GM23338 (cell line): ENCODE results near the gene CTNND2. TPM values are rescaled to one million over a fixed set of nuclear protein-coding genes. Genes with fewer than 3 reads are reported as not detected.

ENCODE experiments used
- ATAC-seq: fragments of 200-7000 bp; cut with Tn5 transposase; 3 replicates; pipeline ENCODE4 v1.9.1; 2020
- DNase-seq: peaks from one replicate; pipeline ENCODE4 v3.0.0-alpha.2; 2015; ENCODE audit warnings: low spot score
- H2AFZ ChIP-seq: fragments of 200-600 bp; sonication (generic); 2 replicates; pipeline ENCODE4 v1.8.0; 2016; ENCODE audit warnings: antibody characterized with exemption, mild to moderate bottlenecking, moderate library complexity
- H3F3A ChIP-seq: fragments of 200-600 bp; sonication (generic); replicated peaks from 2 replicates; pipeline ENCODE4 v1.8.0; 2017; ENCODE audit warnings: antibody characterized with exemption, mixed run types, low read depth
- H3K27ac ChIP-seq: fragments of 200-600 bp; sonication (generic); 2 replicates; pipeline ENCODE4 v1.6.1; 2016; ENCODE audit warnings: low read depth
- H3K27me3 ChIP-seq: fragments of 200-600 bp; sonication (generic); 2 replicates; pipeline ENCODE4 v1.8.0; 2016; ENCODE audit warnings: mild to moderate bottlenecking, mixed run types, moderate library complexity; ENCODE audit not compliant: insufficient read depth
- H3K36me3 ChIP-seq: fragments of 200-600 bp; sonication (generic); 2 replicates; pipeline ENCODE4 v1.8.0; 2016; ENCODE audit warnings: mild to moderate bottlenecking; ENCODE audit not compliant: insufficient read depth
- H3K4me1 ChIP-seq: fragments of 200-600 bp; sonication (generic); 2 replicates; pipeline ENCODE4 v1.8.0; 2016; ENCODE audit warnings: mild to moderate bottlenecking, moderate library complexity; ENCODE audit not compliant: insufficient read depth
- H3K4me2 ChIP-seq: fragments of 200-600 bp; sonication (generic); 2 replicates; pipeline ENCODE4 v1.7.1; 2017; ENCODE audit warnings: mixed run types
- H3K4me3 ChIP-seq: fragments of 200-600 bp; sonication (generic); 2 replicates; pipeline ENCODE4 v1.6.1; 2016; ENCODE audit warnings: mixed run types
- H3K79me2 ChIP-seq: fragments of 200-600 bp; sonication (generic); replicated peaks from 2 replicates; pipeline ENCODE4 v1.8.0; 2017; ENCODE audit warnings: mild to moderate bottlenecking; ENCODE audit not compliant: insufficient read depth
- H3K9me2 ChIP-seq: fragments of 200-600 bp; sonication (generic); 2 replicates; pipeline ENCODE4 v1.8.0; 2017; ENCODE audit not compliant: insufficient read depth
- H4K20me1 ChIP-seq: fragments of 200-600 bp; sonication (generic); replicated peaks from 2 replicates; pipeline ENCODE4 v1.8.0; 2017; ENCODE audit warnings: mild to moderate bottlenecking; ENCODE audit not compliant: insufficient read depth
- H3K27ac Mint-ChIP-seq: 2 replicates; pipeline ENCODE4 v1.8.0; 2020; ENCODE audit warnings: inconsistent platforms, mild to moderate bottlenecking, moderate library complexity, mixed read lengths
- H3K27me3 Mint-ChIP-seq: 3 replicates; pipeline ENCODE4 v1.8.0; 2022; ENCODE audit warnings: low read depth, mild to moderate bottlenecking, moderate library complexity, mixed read lengths, inconsistent platforms; ENCODE audit not compliant: insufficient read depth, poor library complexity
- H3K36me3 Mint-ChIP-seq: 3 replicates; pipeline ENCODE4 v1.8.0; 2021; ENCODE audit warnings: low read depth, mild to moderate bottlenecking, inconsistent platforms, moderate library complexity, mixed read lengths
- H3K4me1 Mint-ChIP-seq: 3 replicates; pipeline ENCODE4 v1.8.0; 2020; ENCODE audit warnings: mild to moderate bottlenecking, inconsistent platforms, mixed read lengths
- H3K4me3 Mint-ChIP-seq: 3 replicates; pipeline ENCODE4 v1.8.0; 2021; ENCODE audit warnings: moderate library complexity, mild to moderate bottlenecking, inconsistent platforms, mixed read lengths
- H3K9me3 Mint-ChIP-seq: 3 replicates; pipeline ENCODE4 v1.8.0; 2020; ENCODE audit warnings: moderate library complexity, mild to moderate bottlenecking, inconsistent platforms, mixed read lengths
- CREB1 ChIP-seq: fragments of 250-450 bp; sonication (Bioruptor Pico); IDR thresholded peaks from 2 replicates; pipeline ENCODE4 v1.5.0; 2020; ENCODE audit warnings: low read depth, mild to moderate bottlenecking, moderate library complexity
- ETS1 ChIP-seq: IDR thresholded peaks from 2 replicates; pipeline ENCODE4 v1.6.1; 2016; ENCODE audit warnings: antibody characterized with exemption
- EZH2 ChIP-seq: fragments of 200-600 bp; sonication (generic); IDR thresholded peaks from one replicate; pipeline ENCODE4 v1.8.0; 2017; ENCODE audit warnings: antibody characterized with exemption, mild to moderate bottlenecking, low read depth; ENCODE audit not compliant: unreplicated experiment
- JUNB ChIP-seq: IDR thresholded peaks from one replicate; pipeline ENCODE4 v1.6.1; 2016; ENCODE audit warnings: antibody characterized with exemption; ENCODE audit not compliant: unreplicated experiment
- POLR2AphosphoS5 ChIP-seq: IDR thresholded peaks from 2 replicates; pipeline ENCODE4 v1.6.1; 2016; ENCODE audit warnings: antibody characterized with exemption, low read depth
- REST ChIP-seq: IDR thresholded peaks from one replicate; pipeline ENCODE4 v1.6.1; 2018; ENCODE audit warnings: antibody characterized with exemption; ENCODE audit not compliant: unreplicated experiment
- STAT1 ChIP-seq: IDR thresholded peaks from one replicate; pipeline ENCODE4 v1.6.1; 2016; ENCODE audit warnings: antibody characterized with exemption; ENCODE audit not compliant: unreplicated experiment
- ZNF114 ChIP-seq: fragments of 250-450 bp; sonication (Bioruptor Pico); IDR thresholded peaks from 2 replicates; pipeline ENCODE4 v1.5.0; 2020; ENCODE audit warnings: mild to moderate bottlenecking, moderate library complexity
- ZNF462 ChIP-seq: fragments of 250-450 bp; sonication (Bioruptor Pico); IDR thresholded peaks from 2 replicates; pipeline ENCODE4 v1.5.0; 2020; ENCODE audit warnings: mild to moderate bottlenecking, moderate library complexity
- polyA plus RNA-seq: library from polyadenylated mRNA; unstranded; fragments of >200 nt; fragmentation: Nextera tagmentation; extraction: Ambion mirVana; gene quantifications from 2 replicates; pipeline ENCODE4 v1.2.1, GENCODE V29; 2016
- total RNA-seq: library from RNA; depleted of rRNA; stranded (reverse); fragments of >200 nt; shearing (Covaris generic); gene quantifications from 2 replicates; pipeline ENCODE4 v1.2.3, GENCODE V29; 2014

The CTNND2 gene
- total and polyA plus RNA-seq, 2 experiments from 2014 or later, result 5.1 to 7.0 TPM

GRCh38 chr5:11052871-11053270 lies 851.4 kb downstream of the CTNND2 start (continued):
- no peak for TF ChIP-seq REST
- no peak for TF ChIP-seq POLR2AphosphoS5
- TF ChIP-seq EZH2, result no peak
- no peak for TF ChIP-seq CREB1 (CRISPR knock-in tag)
- TF ChIP-seq STAT1, result no peak

GRCh38 chr5:11050596-11051304 lies 853.5 kb downstream of the CTNND2 start:
- peaks cover 4% of the 10 kb centered on the region; the same call in 2 of the 3 replicates for H3K4me1 Mint-ChIP-seq
- no peak overlapping the region for H3K4me2 ChIP-seq
- ATAC-seq (no peak), DNase-seq (no peak)
- no peaks in the 10 kb centered on the region for H3K9me3 Mint-ChIP-seq
- no peaks in the 10 kb centered on the region for H3K27me3 ChIP-seq
- no peak overlapping the region for H3K27ac ChIP-seq
- H3K36me3 ChIP-seq, result no peaks in the 10 kb centered on the region
- no peaks in the 10 kb centered on the region for H3K79me2 ChIP-seq
- H3K27me3 Mint-ChIP-seq, result peaks cover 3% of the 10 kb centered on the region
- no peaks in the 10 kb centered on the region for H3K4me1 ChIP-seq
- no peaks in the 10 kb centered on the region for H3F3A ChIP-seq
- H3K4me3 Mint-ChIP-seq, result no peak overlapping the region
- H3K9me2 ChIP-seq, result no peaks in the 10 kb centered on the region
- no peak overlapping the region for H2AFZ ChIP-seq
- TF ChIP-seq ETS1 (no peak), ZNF114 (CRISPR knock-in tag) (no peak), POLR2AphosphoS5 (no peak), JUNB (no peak), ZNF462 (CRISPR knock-in tag) (no peak), STAT1 (no peak)
- no peaks in the 10 kb centered on the region for H4K20me1 ChIP-seq
- no peak overlapping the region for H3K27ac Mint-ChIP-seq
- no peak overlapping the region for H3K4me3 ChIP-seq
- H3K36me3 Mint-ChIP-seq, result no peaks in the 10 kb centered on the region
